CD14-positive monocyte (primary cell): ENCODE results near the gene RALY. TPM values are rescaled to one million over a fixed set of nuclear protein-coding genes. Genes with fewer than 3 reads are reported as not detected.

Experiments
- DNase-seq, 3 donors: peaks; one replicate each; pipeline ENCODE4 v3.0.0-alpha.2; 2011 to 2022
- H2AFZ ChIP-seq: 2 replicates; pipeline ENCODE4 v1.6.0; 2012; ENCODE audit warnings: mild to moderate bottlenecking, low read depth, low read length, inconsistent platforms; ENCODE audit not compliant: insufficient read depth, poor library complexity, severe bottlenecking
- H3K27ac ChIP-seq, 2 donors: 1 replicate in 1 of 2; 2 replicates in 1 of 2; pipeline ENCODE4 v1.5.1; 2012 to 2013; ENCODE audit warnings: low read length in 2 of 2, control low read depth in 1 of 2, inconsistent platforms in 1 of 2, low read depth in 1 of 2, mild to moderate bottlenecking in 1 of 2
- H3K27me3 ChIP-seq, 2 donors: one replicate each; pipeline versions ENCODE4 v1.6.0 to v1.6.1; 2011 to 2013; ENCODE audit warnings: low read length in 2 of 2; ENCODE audit not compliant: control insufficient read depth in 2 of 2, insufficient read depth in 2 of 2
- H3K36me3 ChIP-seq, 2 donors: replicated peaks in 1 of 2; 1 replicate in 1 of 2; 2 replicates in 1 of 2; pipeline versions ENCODE4 v1.5.1 to v1.6.1; 2012 to 2013; ENCODE audit warnings: low read length in 2 of 2, control low read depth in 1 of 2, inconsistent platforms in 1 of 2, mild to moderate bottlenecking in 1 of 2; ENCODE audit not compliant: insufficient read depth in 2 of 2, control insufficient read depth in 1 of 2
- H3K4me1 ChIP-seq, 2 donors: 1 replicate in 1 of 2; 2 replicates in 1 of 2; pipeline versions ENCODE4 v1.5.1 to v1.6.1; 2012 to 2013; ENCODE audit warnings: low read length in 2 of 2, control low read depth in 1 of 2, inconsistent platforms in 1 of 2, mild to moderate bottlenecking in 1 of 2, moderate library complexity in 1 of 2; ENCODE audit not compliant: insufficient read depth in 2 of 2, control insufficient read depth in 1 of 2
- H3K4me2 ChIP-seq: replicated peaks from 2 replicates; pipeline ENCODE3; 2012; ENCODE audit warnings: low read length, moderate library complexity, mild to moderate bottlenecking; ENCODE audit not compliant: poor library complexity, severe bottlenecking; ENCODE audit errors: extremely low read depth
- H3K4me3 ChIP-seq, 3 experiments: fragments of 200-600 bp in 1 of 3; sonication (generic) in 1 of 3; replicated peaks in 1 of 3; 1 replicate in 2 of 3; 2 replicates in 1 of 3; pipeline ENCODE4 v1.5.1; 2011 to 2013; ENCODE audit warnings: low read length in 3 of 3, mild to moderate bottlenecking in 3 of 3, control low read depth in 2 of 3, low read depth in 2 of 3, inconsistent platforms in 1 of 3, moderate library complexity in 1 of 3
- H3K79me2 ChIP-seq: 2 replicates; pipeline ENCODE4 v1.6.0; 2012; ENCODE audit warnings: mild to moderate bottlenecking, control low read depth, inconsistent platforms, low read length, moderate library complexity; ENCODE audit not compliant: insufficient read depth
- H3K9ac ChIP-seq: 2 replicates; pipeline ENCODE4 v1.6.0; 2017; ENCODE audit warnings: low read length, mild to moderate bottlenecking; ENCODE audit not compliant: insufficient read depth, poor library complexity, severe bottlenecking
- H3K9me3 ChIP-seq, 2 donors: replicated peaks in 1 of 2; 1 replicate in 1 of 2; 2 replicates in 1 of 2; pipeline versions ENCODE4 v1.5.1 to v1.6.1; 2012 to 2013; ENCODE audit warnings: low read length in 2 of 2, control low read depth in 1 of 2; ENCODE audit not compliant: control insufficient read depth in 1 of 2, insufficient read depth in 1 of 2
- H4K20me1 ChIP-seq: 2 replicates; pipeline ENCODE4 v1.6.0; 2012; ENCODE audit warnings: mild to moderate bottlenecking, low read length, control low read depth, moderate library complexity; ENCODE audit not compliant: insufficient read depth
- H3K27ac Mint-ChIP-seq, 7 donors: one replicate each; pipeline ENCODE4 v1.8.0; 2020; ENCODE audit warnings: mild to moderate bottlenecking in 7 of 7, mixed read lengths in 7 of 7, moderate library complexity in 6 of 7, inconsistent platforms in 2 of 7
- H3K27me3 Mint-ChIP-seq, 3 donors: one replicate each; pipeline ENCODE4 v1.8.0; 2021 to 2022; ENCODE audit warnings: low read depth in 3 of 3, mild to moderate bottlenecking in 3 of 3, mixed read lengths in 3 of 3, moderate library complexity in 3 of 3, inconsistent platforms in 1 of 3
- H3K36me3 Mint-ChIP-seq, 2 donors: one replicate each; pipeline ENCODE4 v1.8.0; 2020; ENCODE audit warnings: mixed read lengths in 2 of 2, inconsistent platforms in 1 of 2, mild to moderate bottlenecking in 1 of 2
- H3K4me1 Mint-ChIP-seq: one replicate; pipeline ENCODE4 v1.8.0; 2020; ENCODE audit warnings: mild to moderate bottlenecking, mixed read lengths
- H3K4me3 Mint-ChIP-seq, 2 donors: one replicate each; pipeline ENCODE4 v1.8.0; 2020; ENCODE audit warnings: mild to moderate bottlenecking in 2 of 2, mixed read lengths in 2 of 2, moderate library complexity in 1 of 2
- H3K9me3 Mint-ChIP-seq, 7 donors: one replicate each; pipeline ENCODE4 v1.8.0; 2020 to 2022; ENCODE audit warnings: mixed read lengths in 7 of 7, mild to moderate bottlenecking in 6 of 7, moderate library complexity in 6 of 7, inconsistent platforms in 2 of 7
- WGBS: methylation state at CpG from one replicate; pipeline ENCODE4 v1.1.5; 2013; ENCODE audit warnings: missing lambda C conversion rate; ENCODE audit not compliant: insufficient coverage; 5-methylcytosine and 5-hydroxymethylcytosine counted together
- intact Hi-C, 2 donors: fragments of 100-400 bp; cut with micrococcal nuclease; formaldehyde crosslinking; loops; one replicate each; pipeline versions ENCODE4 v1.15.0 to v1.15.1; 2023
- polyA plus RNA-seq, 3 donors: library from polyadenylated mRNA; depleted of rRNA in 1 of 3; unstranded in 2 of 3; stranded (reverse) in 1 of 3; fragments of 300-500 nt in 2 of 3; fragments of >200 nt in 1 of 3; fragmentation: Illumina TruSeq in 2 of 3; gene quantifications; 1 replicate in 2 of 3; 2 replicates in 1 of 3; pipeline ENCODE4 v1.2.3, GENCODE V29; 2012 to 2021
- TF ChIP-seq, protein P1 (sequence below): fragments of 200-600 bp; IDR thresholded peaks from one replicate; pipeline ENCODE4 v1.8.0; 2022; ENCODE audit warnings: antibody characterized with exemption, mild to moderate bottlenecking

The RALY gene
- polyA plus RNA-seq, 3 donors: 88.4 to 154 (median 152) TPM

GRCh38 chr20:33983371-33983770, 10.3 kb upstream of the RALY start:
- Histone ChIP-seq H4K20me1 (no peaks in the 10 kb centered on the region), H3K27me3 (no peaks in the 10 kb centered on the region), H3K4me3 (no peak overlapping the region), H3K4me2 (no peak overlapping the region), H3K9ac (no peak overlapping the region), H2AFZ (no peak overlapping the region), H3K36me3 (no peaks in the 10 kb centered on the region), H3K27ac (no peak overlapping the region), H3K9me3 (no peaks in the 10 kb centered on the region), H3K4me1 (no peaks in the 10 kb centered on the region), H3K79me2 (no peaks in the 10 kb centered on the region)
- Mint-ChIP-seq H3K4me3 (no peak overlapping the region), H3K4me1 (no peaks in the 10 kb centered on the region), H3K36me3 (no peaks in the 10 kb centered on the region), H3K27ac (no peak overlapping the region), H3K27me3 (peaks cover 0 to 2% (median 2%) of the 10 kb centered on the region in 3 donors), H3K9me3 (peaks cover 0 to 1% (median 0%) of the 10 kb centered on the region in 7 donors)
- intact Hi-C loops: no loop called here
- no peak for DNase-seq
- TF ChIP-seq, protein P1, sequence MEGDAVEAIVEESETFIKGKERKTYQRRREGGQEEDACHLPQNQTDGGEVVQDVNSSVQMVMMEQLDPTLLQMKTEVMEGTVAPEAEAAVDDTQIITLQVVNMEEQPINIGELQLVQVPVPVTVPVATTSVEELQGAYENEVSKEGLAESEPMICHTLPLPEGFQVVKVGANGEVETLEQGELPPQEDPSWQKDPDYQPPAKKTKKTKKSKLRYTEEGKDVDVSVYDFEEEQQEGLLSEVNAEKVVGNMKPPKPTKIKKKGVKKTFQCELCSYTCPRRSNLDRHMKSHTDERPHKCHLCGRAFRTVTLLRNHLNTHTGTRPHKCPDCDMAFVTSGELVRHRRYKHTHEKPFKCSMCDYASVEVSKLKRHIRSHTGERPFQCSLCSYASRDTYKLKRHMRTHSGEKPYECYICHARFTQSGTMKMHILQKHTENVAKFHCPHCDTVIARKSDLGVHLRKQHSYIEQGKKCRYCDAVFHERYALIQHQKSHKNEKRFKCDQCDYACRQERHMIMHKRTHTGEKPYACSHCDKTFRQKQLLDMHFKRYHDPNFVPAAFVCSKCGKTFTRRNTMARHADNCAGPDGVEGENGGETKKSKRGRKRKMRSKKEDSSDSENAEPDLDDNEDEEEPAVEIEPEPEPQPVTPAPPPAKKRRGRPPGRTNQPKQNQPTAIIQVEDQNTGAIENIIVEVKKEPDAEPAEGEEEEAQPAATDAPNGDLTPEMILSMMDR: no peak
- WGBS: 94% methylated on average over 3 of the region's 5 CpGs

DNA sequence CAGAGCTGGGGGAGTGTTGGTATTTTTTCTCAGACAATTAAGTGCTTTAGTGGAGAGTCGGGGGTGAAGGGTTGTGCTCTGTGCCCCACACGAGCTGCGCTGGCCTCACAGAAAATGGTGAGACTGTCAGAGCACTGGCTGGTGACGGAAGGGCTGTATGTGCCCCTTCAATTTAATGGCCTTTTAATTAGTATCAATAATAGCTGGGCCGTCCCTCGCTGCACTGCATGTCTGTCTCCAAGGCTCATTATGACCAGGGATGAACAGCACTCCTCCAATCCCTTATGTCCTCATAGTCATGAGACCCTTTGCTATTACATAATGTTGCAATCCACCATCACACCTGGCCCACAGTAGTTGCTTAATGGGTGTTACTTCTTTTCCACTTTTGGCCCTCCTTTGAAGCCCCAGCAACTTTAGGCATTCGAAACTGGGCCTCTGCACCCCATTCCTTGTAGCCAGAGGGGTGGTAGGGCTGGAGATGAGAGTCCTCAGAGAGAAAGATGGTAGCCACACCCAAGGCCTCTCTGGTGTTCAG, 9.5 kb upstream of the RALY start:
- peaks cover 0 to under 1% of the 10 kb centered on the region in 2 donors for H3K36me3 Mint-ChIP-seq
- intact Hi-C loops: no loop called here
- H4K20me1 ChIP-seq: no peaks in the 10 kb centered on the region
- DNase-seq: no peak
- no peaks in the 10 kb centered on the region for H3K4me1 ChIP-seq
- no peak overlapping the region for H3K4me3 Mint-ChIP-seq
- no peak overlapping the region for H3K27ac ChIP-seq
- no peak overlapping the region for H3K27ac Mint-ChIP-seq
- peaks cover 0 to 1% (median 0%) of the 10 kb centered on the region in 7 donors for H3K9me3 Mint-ChIP-seq
- TF ChIP-seq, protein P1: no peak
- peaks cover 0 to 2% (median 0%) of the 10 kb centered on the region in 3 donors for H3K27me3 Mint-ChIP-seq
- no peaks in the 10 kb centered on the region for H3K9me3 ChIP-seq
- no peaks in the 10 kb centered on the region for H3K79me2 ChIP-seq
- no peak overlapping the region for H2AFZ ChIP-seq
- WGBS: 86% methylated on average over 6 of the region's 7 CpGs
- no peak overlapping the region for H3K4me2 ChIP-seq
- H3K36me3 ChIP-seq: no peaks in the 10 kb centered on the region
- no peak overlapping the region for H3K4me3 ChIP-seq
- H3K4me1 Mint-ChIP-seq: no peaks in the 10 kb centered on the region
- H3K9ac ChIP-seq: no peak overlapping the region
- H3K27me3 ChIP-seq: no peaks in the 10 kb centered on the region
